WI38 (cell line): ENCODE measurements around the gene GMPPA.

Experiments used
- H3K4me3 ChIP-seq: 2 replicates; pipeline ENCODE4 v1.5.1; 2011; ENCODE audit warnings: low read depth, mild to moderate bottlenecking, control low read depth, low read length
- TF ChIP-seq, protein P1 (sequence below): IDR thresholded peaks from 2 replicates; pipeline ENCODE4 v1.5.1; 2012; ENCODE audit warnings: low read depth, mild to moderate bottlenecking, control low read depth, low read length

The GMPPA gene

DNA sequence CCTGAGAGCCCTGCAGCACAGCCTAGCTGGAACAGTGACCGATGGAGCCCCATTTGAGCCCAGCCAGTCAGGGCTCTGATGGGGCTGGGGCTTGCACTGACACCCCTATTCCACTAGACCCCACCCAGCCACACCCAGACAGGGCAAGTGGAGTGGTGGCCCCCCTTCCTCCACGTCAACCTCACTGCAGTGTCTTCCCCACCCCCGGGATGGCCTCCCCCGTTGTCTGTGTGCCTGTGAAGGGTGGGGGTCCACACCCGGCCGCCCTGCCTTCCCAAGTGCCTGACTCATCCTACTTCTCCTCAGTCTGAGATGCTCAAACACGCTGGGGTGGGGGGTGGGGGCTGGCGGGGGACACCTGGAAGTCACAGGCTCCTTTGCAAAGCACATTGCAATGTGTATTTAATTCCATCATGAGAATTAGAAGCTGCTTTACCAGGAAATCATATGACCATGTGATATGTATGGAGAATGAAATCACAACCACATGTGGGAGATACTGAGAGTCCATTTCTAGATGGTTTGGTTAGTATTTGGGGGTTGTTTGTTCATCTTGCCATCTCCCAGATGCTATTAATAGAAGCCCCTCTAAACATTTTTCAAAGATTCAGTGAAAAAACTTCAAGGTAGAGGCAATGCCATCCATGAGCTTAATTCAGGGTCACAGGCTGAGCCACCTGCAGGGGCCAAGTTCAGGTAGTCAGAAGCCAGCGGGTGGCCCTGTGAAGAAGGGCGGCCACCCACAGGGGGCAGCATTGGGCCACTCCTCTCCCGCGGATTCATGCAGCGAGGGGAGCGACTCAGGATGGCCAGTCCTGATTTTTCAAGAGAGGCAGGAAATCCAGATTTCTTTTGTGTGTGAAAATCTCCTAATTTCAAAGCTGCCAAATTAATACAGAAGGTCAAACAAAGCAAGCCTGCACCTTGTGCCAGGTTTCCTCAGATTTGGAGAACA is 22.7 kb upstream of the GMPPA start:
- TF ChIP-seq, protein P1, sequence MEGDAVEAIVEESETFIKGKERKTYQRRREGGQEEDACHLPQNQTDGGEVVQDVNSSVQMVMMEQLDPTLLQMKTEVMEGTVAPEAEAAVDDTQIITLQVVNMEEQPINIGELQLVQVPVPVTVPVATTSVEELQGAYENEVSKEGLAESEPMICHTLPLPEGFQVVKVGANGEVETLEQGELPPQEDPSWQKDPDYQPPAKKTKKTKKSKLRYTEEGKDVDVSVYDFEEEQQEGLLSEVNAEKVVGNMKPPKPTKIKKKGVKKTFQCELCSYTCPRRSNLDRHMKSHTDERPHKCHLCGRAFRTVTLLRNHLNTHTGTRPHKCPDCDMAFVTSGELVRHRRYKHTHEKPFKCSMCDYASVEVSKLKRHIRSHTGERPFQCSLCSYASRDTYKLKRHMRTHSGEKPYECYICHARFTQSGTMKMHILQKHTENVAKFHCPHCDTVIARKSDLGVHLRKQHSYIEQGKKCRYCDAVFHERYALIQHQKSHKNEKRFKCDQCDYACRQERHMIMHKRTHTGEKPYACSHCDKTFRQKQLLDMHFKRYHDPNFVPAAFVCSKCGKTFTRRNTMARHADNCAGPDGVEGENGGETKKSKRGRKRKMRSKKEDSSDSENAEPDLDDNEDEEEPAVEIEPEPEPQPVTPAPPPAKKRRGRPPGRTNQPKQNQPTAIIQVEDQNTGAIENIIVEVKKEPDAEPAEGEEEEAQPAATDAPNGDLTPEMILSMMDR = peak; percentile 90
- H3K4me3 ChIP-seq = no peak overlapping the region

DNA sequence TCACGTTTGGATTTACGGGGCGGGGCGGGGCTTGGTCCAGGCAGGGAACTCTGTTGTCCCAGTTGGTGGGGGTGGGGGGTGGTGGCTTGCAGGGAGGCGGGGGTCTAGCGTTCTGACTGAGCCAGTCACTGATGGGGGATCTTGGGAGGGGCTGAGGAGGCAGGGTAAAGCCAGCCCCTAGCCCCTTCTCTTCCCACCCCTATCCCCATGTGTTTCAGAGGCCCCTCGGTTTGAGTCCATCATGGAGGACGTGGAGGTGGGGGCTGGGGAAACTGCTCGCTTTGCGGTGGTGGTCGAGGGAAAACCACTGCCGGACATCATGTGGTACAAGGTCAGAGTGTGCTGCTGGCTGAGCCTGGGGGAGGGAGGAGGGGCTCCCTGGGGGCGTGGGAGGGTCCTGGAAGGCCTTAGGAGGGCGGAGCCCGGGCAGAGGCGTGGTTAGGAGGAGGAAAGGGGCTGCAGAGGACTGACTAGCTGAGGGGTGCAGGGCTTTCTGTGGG is 22.0 kb upstream of the GMPPA start:
- TF ChIP-seq, protein P1 = no peak
- no peak overlapping the region for H3K4me3 ChIP-seq

DNA sequence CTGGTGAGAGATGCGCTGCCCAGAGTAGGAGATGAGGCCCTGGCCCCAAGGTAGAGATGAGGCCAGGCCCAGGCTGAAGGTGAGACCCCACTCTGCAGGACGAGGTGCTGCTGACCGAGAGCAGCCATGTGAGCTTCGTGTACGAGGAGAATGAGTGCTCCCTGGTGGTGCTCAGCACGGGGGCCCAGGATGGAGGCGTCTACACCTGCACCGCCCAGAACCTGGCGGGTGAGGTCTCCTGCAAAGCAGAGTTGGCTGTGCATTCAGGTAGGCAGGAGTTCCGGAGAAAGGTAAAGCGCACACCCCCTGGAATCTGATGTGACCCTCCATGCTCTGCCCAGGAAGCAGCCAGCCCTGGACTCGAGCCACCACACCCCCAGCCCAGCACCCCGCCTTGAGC is 21.5 kb upstream of the GMPPA start:
- no peak overlapping the region for H3K4me3 ChIP-seq
- TF ChIP-seq, protein P1 = no peak

GRCh38 chr2:219477815-219478214 is 20.9 kb upstream of the GMPPA start:
- TF ChIP-seq, protein P1 = no peak

GRCh38 chr2:219478916-219479315 is 19.8 kb upstream of the GMPPA start:
- TF ChIP-seq, protein P1 = no peak
- H3K4me3 ChIP-seq = no peak overlapping the region

More at GRCh38 chr2:219477815-219478214, 20.9 kb upstream of the GMPPA start:
- H3K4me3 ChIP-seq = no peak overlapping the region

DNA sequence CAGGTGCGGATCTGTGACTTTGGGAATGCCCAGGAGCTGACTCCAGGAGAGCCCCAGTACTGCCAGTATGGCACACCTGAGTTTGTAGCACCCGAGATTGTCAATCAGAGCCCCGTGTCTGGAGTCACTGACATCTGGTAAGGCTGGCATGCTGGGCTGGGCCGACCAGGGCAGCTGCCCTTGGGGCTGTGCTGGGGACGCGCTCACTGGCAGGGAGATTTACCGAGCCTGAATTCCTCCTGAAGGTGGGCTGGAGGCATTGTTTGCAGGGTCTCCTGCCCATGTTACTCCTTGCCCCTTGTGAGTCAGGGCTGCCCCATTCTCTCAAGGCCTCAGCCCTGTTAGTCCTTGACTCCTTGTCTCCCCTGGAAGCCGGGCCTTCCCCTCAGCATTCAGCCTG is 18.7 kb upstream of the GMPPA start:
- TF ChIP-seq, protein P1 = no peak
- H3K4me3 ChIP-seq = no peak overlapping the region
